Stomach (tissue), 9 donors: Measurements from ENCODE around the gene PSMD1. TPM values are rescaled to one million over a fixed set of nuclear protein-coding genes. Genes with fewer than 3 reads are reported as not detected.

ENCODE experiments used
- DNase-seq, 2 donors: peaks; one replicate each; pipeline versions ENCODE4 v3.0.0 to v3.0.0-alpha.2; 2013 to 2019
- H3K27ac ChIP-seq, 5 donors: fragments of 200-600 bp in 4 of 5; sonication (generic) in 4 of 5; one replicate each; pipeline ENCODE4 v1.5.1; 2013 to 2019; ENCODE audit warnings: mild to moderate bottlenecking in 1 of 5, moderate library complexity in 1 of 5
- H3K27me3 ChIP-seq, 3 donors: fragments of 200-600 bp; sonication (generic); one replicate each; pipeline ENCODE4 v1.5.1; 2017 to 2019; ENCODE audit warnings: mixed run types in 1 of 3
- H3K36me3 ChIP-seq, 4 donors: fragments of 200-600 bp; sonication (generic); 1 replicate in 3 of 4; 2 replicates in 1 of 4; pipeline ENCODE4 v1.5.1; 2016 to 2019
- H3K4me1 ChIP-seq, 4 donors: fragments of 200-600 bp; sonication (generic); one replicate each; pipeline ENCODE4 v1.5.1; 2016 to 2019
- H3K4me3 ChIP-seq, 4 donors: fragments of 200-600 bp; sonication (generic) in 3 of 4; one replicate each; pipeline ENCODE4 v1.5.1; 2016 to 2019; ENCODE audit warnings: mild to moderate bottlenecking in 1 of 4
- H3K9me3 ChIP-seq, 4 donors: fragments of 200-600 bp; sonication (generic); one replicate each; pipeline ENCODE4 v1.5.1; 2016 to 2019
- CTCF ChIP-seq, 7 experiments: fragments of 450-650 bp in 4 of 7; fragments of 200-600 bp in 3 of 7; sonication (generic) in 3 of 7; IDR thresholded peaks; one replicate each; pipeline ENCODE4 v1.5.1; 2016 to 2019; ENCODE audit warnings: antibody characterized with exemption in 7 of 7, control low read depth in 2 of 7, mild to moderate bottlenecking in 1 of 7
- EP300 ChIP-seq: sonication (generic); formaldehyde crosslinking; IDR thresholded peaks from one replicate; pipeline ENCODE4 v1.6.1; 2017; ENCODE audit warnings: antibody characterized with exemption
- POLR2A ChIP-seq, 4 donors: fragments of 450-650 bp; IDR thresholded peaks; one replicate each; pipeline ENCODE4 v1.6.1; 2016; ENCODE audit warnings: antibody characterized with exemption in 4 of 4, control low read depth in 2 of 4, mild to moderate bottlenecking in 1 of 4, moderate library complexity in 1 of 4
- POLR2AphosphoS5 ChIP-seq, 3 donors: sonication (generic); formaldehyde crosslinking; IDR thresholded peaks; one replicate each; pipeline ENCODE4 v1.6.1; 2016; ENCODE audit warnings: antibody characterized with exemption in 3 of 3
- WGBS, 5 donors: extraction: QIAGEN DNeasy Blood & Tissue Kit in 3 of 5; methylation state at CpG; one replicate each; pipeline versions ENCODE4 v1.1.5 to v1.1.7; 2013 to 2018; 5-methylcytosine and 5-hydroxymethylcytosine counted together
- intact Hi-C: fragments of 100-400 bp; cut with DNase I; formaldehyde crosslinking; loops from one replicate; pipeline ENCODE4 v1.15.1; 2023; ENCODE audit warnings: low total_unique reads
- polyA plus RNA-seq, 3 donors: library from polyadenylated mRNA; stranded (reverse); fragments of 200-250 nt; gene quantifications; one replicate each; pipeline ENCODE4 v1.2.3, GENCODE V29; 2013
- total RNA-seq, 5 donors: library from RNA; depleted of rRNA; stranded (reverse); fragments of >200 nt; gene quantifications; one replicate each; pipeline versions ENCODE4 v1.1.0 to v1.2.3, GENCODE V29; 2014 to 2016
- donor health status: healthy with polysubstance abuse.
- donor health status: Bipolar disorder and iron deficiency.
- donor health status: healthy.

The PSMD1 gene
- total and polyA plus RNA-seq, 8 donors: 31.9 to 96.4 (median 45.6) TPM

GRCh38 chr2:231057590-231057989 is 923 bp downstream of the PSMD1 start:
- 2 to 11% (median 3%) methylated on average over 10 of the region's 10 CpGs for WGBS, 5 donors
- TF ChIP-seq POLR2AphosphoS5 (IDR thresholded peaks at IDR 0.05): no peak
- no peak for TF ChIP-seq EP300
- no peak for TF ChIP-seq CTCF (IDR thresholded peaks at IDR 0.05)
- no peak for TF ChIP-seq POLR2A (IDR thresholded peaks at IDR 0.05)
- Histone ChIP-seq H3K9me3 (no peaks in the 10 kb centered on the region), H3K4me3 (peak overlapping the region; percentile 72 to 99 (median 97)), H3K27me3 (no peaks in the 10 kb centered on the region), H3K27ac (peak overlapping the region in 3 of 5 donors; percentile 92 to 93 (median 93)), H3K36me3 (peaks cover 6 to 15% (median 14%) of the 10 kb centered on the region in 4 donors), H3K4me1 (peaks cover 21 to 49% (median 41%) of the 10 kb centered on the region in 4 donors)
- no peak for DNase-seq
- intact Hi-C loops: no loop called here

GRCh38 chr2:231058761-231059550 is 2.3 kb downstream of the PSMD1 start:
- intact Hi-C loops: no loop called here
- WGBS, 5 donors: 71 to 79% (median 78%) methylated on average over 4 of the region's 4 CpGs
- H3K27ac ChIP-seq: peak overlapping the region in 1 of 5 donors; percentile 93
- H3K36me3 ChIP-seq: peaks cover 8 to 28% (median 28%) of the 10 kb centered on the region in 4 donors
- no peak for DNase-seq
- no peak for TF ChIP-seq CTCF (IDR thresholded peaks at IDR 0.05)
- TF ChIP-seq EP300: no peak
- no peak overlapping the region for H3K4me3 ChIP-seq
- H3K4me1 ChIP-seq: peaks cover 21 to 42% (median 36%) of the 10 kb centered on the region in 4 donors
- no peaks in the 10 kb centered on the region for H3K27me3 ChIP-seq
- H3K9me3 ChIP-seq: no peaks in the 10 kb centered on the region

- no peak overlapping the region for H3K27ac ChIP-seq
Measured at GRCh38 chr2:231059756-231060155, 3.1 kb downstream of the PSMD1 start.

GRCh38 chr2:231062776-231063175 is 6.1 kb downstream of the PSMD1 start:
- DNase-seq: no peak
- Histone ChIP-seq H3K27ac (no peak overlapping the region), H3K4me1 (peaks cover 17 to 38% (median 27%) of the 10 kb centered on the region in 4 donors), H3K4me3 (no peak overlapping the region), H3K27me3 (no peaks in the 10 kb centered on the region), H3K36me3 (peaks cover 28 to 67% (median 64%) of the 10 kb centered on the region in 4 donors), H3K9me3 (no peaks in the 10 kb centered on the region)
- 75 to 85% (median 84%) methylated on average over 3 of the region's 3 CpGs for WGBS, 5 donors
- TF ChIP-seq POLR2A (IDR thresholded peaks at IDR 0.05): no peak
- TF ChIP-seq EP300: no peak
- TF ChIP-seq CTCF (IDR thresholded peaks at IDR 0.05): no peak
- TF ChIP-seq POLR2AphosphoS5 (IDR thresholded peaks at IDR 0.05): no peak
- intact Hi-C loops: no loop called here

More at GRCh38 chr2:231059756-231060155, 3.1 kb downstream of the PSMD1 start:
- no peak for DNase-seq
- intact Hi-C loops: no loop called here
- Histone ChIP-seq H3K36me3 (peaks cover 16 to 36% (median 36%) of the 10 kb centered on the region in 4 donors), H3K4me1 (peaks cover 21 to 42% (median 36%) of the 10 kb centered on the region in 4 donors), H3K27me3 (no peaks in the 10 kb centered on the region), H3K4me3 (no peak overlapping the region), H3K9me3 (no peaks in the 10 kb centered on the region)
- TF ChIP-seq POLR2AphosphoS5 (IDR thresholded peaks at IDR 0.05) (no peak), EP300 (no peak), CTCF (IDR thresholded peaks at IDR 0.05) (no peak), POLR2A (IDR thresholded peaks at IDR 0.05) (no peak)
- 74 to 88% (median 82%) methylated on average over 2 of the region's 2 CpGs for WGBS, 5 donors
